Measurements from ENCODE around the gene ZDHHC8. TPM values are rescaled to one million over a fixed set of nuclear protein-coding genes. Genes with fewer than 3 reads are reported as not detected.

The ZDHHC8 gene
- total RNA-seq, 2 donors from 2014 or later = 82.2 to 82.3 TPM

DNA sequence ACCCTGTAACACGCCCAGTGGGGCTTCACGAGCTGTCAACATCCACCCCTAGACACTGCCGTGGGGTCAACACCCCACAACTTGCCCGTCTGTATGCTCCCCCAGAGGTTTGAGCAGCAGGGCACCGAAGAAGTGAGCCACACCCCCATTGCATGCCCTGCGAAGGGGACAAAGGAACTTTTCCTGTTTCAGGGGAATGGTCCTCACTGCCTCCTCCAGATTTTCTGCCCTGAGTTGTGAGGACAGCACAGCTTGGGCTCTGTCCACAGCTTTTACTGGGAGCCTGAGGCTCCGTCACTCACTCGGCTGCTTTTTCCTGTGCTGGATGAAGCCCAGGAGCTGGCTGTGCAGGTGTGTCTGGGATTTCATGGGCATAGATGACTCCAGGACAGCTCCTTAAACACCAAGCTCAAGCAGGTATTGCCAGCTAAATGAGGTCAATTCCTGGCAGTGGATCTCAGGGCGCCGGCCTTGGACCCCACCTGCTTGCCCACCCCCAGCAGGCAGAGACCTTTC, 59.5 kb downstream of the ZDHHC8 start:
- no peaks in the 10 kb centered on the region for H3K9me3 ChIP-seq (ENCODE audit: control insufficient read depth, low read length)
- no peak for DNase-seq
- TF ChIP-seq CTCF (conservative IDR thresholded peaks at IDR 0.05) = no peak
- H3K9ac ChIP-seq (ENCODE audit: extremely low read depth, low read length, poor library complexity, severe bottlenecking) = no peak overlapping the region
- Mint-ChIP-seq H3K27ac (no peak overlapping the region), H3K27me3 (ENCODE audit: insufficient read depth) (no peaks in the 10 kb centered on the region), H3K4me1 (peaks cover 15% of the 10 kb centered on the region), H3K4me3 (no peak overlapping the region), H3K36me3 (ENCODE audit: low read depth) (no peaks in the 10 kb centered on the region), H3K9me3 (no peaks in the 10 kb centered on the region)
- H3K4me3 ChIP-seq (ENCODE audit: low read length) = no peak overlapping the region
- H3K27ac ChIP-seq (ENCODE audit: low read depth, low read length) = no peak overlapping the region
- no peaks in the 10 kb centered on the region for H3K27me3 ChIP-seq (ENCODE audit: control insufficient read depth, insufficient read depth, low read length, poor library complexity, severe bottlenecking)
- 78 to 80% methylated on average over 9 to 10 of the region's 10 CpGs for WGBS, 2 experiments (ENCODE audit: insufficient coverage in 1 of 2, insufficient read length in 1 of 2)
- H3K36me3 ChIP-seq (ENCODE audit: control insufficient read depth, insufficient read depth, low read length) = no peaks in the 10 kb centered on the region
- H3K4me1 ChIP-seq (ENCODE audit: control insufficient read depth, insufficient read depth, low read length) = no peaks in the 10 kb centered on the region

- Mint-ChIP-seq H3K9me3 (no peaks in the 10 kb centered on the region), H3K4me1 (peaks cover 11% of the 10 kb centered on the region), H3K27ac (no peak overlapping the region), H3K36me3 (ENCODE audit: low read depth) (no peaks in the 10 kb centered on the region), H3K27me3 (ENCODE audit: insufficient read depth) (no peaks in the 10 kb centered on the region), H3K4me3 (no peak overlapping the region)
- Histone ChIP-seq H3K27me3 (ENCODE audit: control insufficient read depth, insufficient read depth, low read length, poor library complexity, severe bottlenecking) (no peaks in the 10 kb centered on the region), H3K9ac (ENCODE audit: extremely low read depth, low read length, poor library complexity, severe bottlenecking) (no peak overlapping the region), H3K4me1 (ENCODE audit: control insufficient read depth, insufficient read depth, low read length) (no peaks in the 10 kb centered on the region), H3K27ac (ENCODE audit: low read depth, low read length) (no peak overlapping the region), H3K4me3 (ENCODE audit: low read length) (no peak overlapping the region), H3K36me3 (ENCODE audit: control insufficient read depth, insufficient read depth, low read length) (no peaks in the 10 kb centered on the region), H3K9me3 (ENCODE audit: control insufficient read depth, low read length) (no peaks in the 10 kb centered on the region)
- DNase-seq = no peak
- WGBS, 2 experiments (ENCODE audit: insufficient coverage in 1 of 2, insufficient read length in 1 of 2) = 90 to 91% methylated on average over 3 to 8 of the region's 8 CpGs
- no peak for TF ChIP-seq CTCF (conservative IDR thresholded peaks at IDR 0.05)
These were observed 60.2 kb downstream of the ZDHHC8 start for GRCh38 chr22:20191803-20192202.

DNA sequence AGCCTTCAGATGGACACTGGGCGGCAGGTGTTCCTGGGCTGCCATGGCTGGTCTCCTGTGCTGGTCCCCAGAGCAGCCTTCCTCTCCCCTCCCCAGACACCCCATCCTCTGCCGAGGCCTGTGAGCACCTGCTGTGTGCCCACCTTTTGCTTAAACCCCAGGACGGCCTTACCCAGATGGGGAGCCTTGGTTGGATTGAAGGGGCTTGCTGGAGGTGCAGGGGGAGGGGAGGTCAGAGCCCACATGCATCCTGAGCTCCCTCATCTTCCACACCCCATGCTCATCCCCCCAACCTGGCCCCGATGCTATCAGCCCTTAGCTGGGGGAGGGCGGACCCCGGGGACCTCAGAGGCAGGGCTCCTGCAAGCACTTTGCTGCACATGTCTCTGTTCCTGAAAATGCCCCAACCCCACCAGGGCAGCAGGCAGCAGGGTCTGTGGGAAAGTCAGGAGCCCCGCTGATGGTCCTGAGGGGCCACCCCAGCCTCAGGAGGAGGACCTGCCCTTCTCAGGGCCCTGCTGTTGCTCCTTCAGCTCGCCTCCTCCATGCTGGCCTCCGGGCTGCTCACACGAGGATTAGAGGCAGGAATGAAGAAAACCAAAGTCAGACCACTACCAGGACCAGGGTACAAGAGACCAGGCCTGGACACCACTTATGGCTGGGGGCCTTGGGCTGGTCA, 60.8 kb downstream of the ZDHHC8 start:
- H3K27me3 ChIP-seq (ENCODE audit: control insufficient read depth, insufficient read depth, low read length, poor library complexity, severe bottlenecking) = no peaks in the 10 kb centered on the region
- H3K4me3 Mint-ChIP-seq = no peak overlapping the region
- H3K9me3 ChIP-seq (ENCODE audit: control insufficient read depth, low read length) = no peaks in the 10 kb centered on the region
- no peaks in the 10 kb centered on the region for H3K27me3 Mint-ChIP-seq (ENCODE audit: insufficient read depth)
- peaks cover 10% of the 10 kb centered on the region for H3K4me1 Mint-ChIP-seq
- H3K9me3 Mint-ChIP-seq = no peaks in the 10 kb centered on the region
- H3K4me1 ChIP-seq (ENCODE audit: control insufficient read depth, insufficient read depth, low read length) = no peaks in the 10 kb centered on the region
- WGBS, 2 experiments (ENCODE audit: insufficient coverage in 1 of 2, insufficient read length in 1 of 2) = 90 to 92% methylated on average over 2 to 10 of the region's 10 CpGs
- H3K27ac Mint-ChIP-seq = no peak overlapping the region
- no peak overlapping the region for H3K27ac ChIP-seq (ENCODE audit: low read depth, low read length)
- H3K36me3 Mint-ChIP-seq (ENCODE audit: low read depth) = no peaks in the 10 kb centered on the region
- TF ChIP-seq CTCF (conservative IDR thresholded peaks at IDR 0.05) = no peak
- no peak overlapping the region for H3K9ac ChIP-seq (ENCODE audit: extremely low read depth, low read length, poor library complexity, severe bottlenecking)
- DNase-seq = no peak
- H3K4me3 ChIP-seq (ENCODE audit: low read length) = no peak overlapping the region
- H3K36me3 ChIP-seq (ENCODE audit: control insufficient read depth, insufficient read depth, low read length) = no peaks in the 10 kb centered on the region
